H4 (cell line): ENCODE measurements around the gene SFRP4. TPM values are rescaled to one million over a fixed set of nuclear protein-coding genes. Genes with fewer than 3 reads are reported as not detected.
"Not testable (repeated sequence)": the region's sequence is repeated elsewhere in the genome, so short reads cannot be mapped to it uniquely, and the experiment has no call there.

Experiments used
- DNase-seq: peaks from one replicate; pipeline ENCODE4 v3.0.0-alpha.2; 2015; ENCODE audit warnings: low spot score
- total RNA-seq: library from RNA; depleted of rRNA; stranded (reverse); fragments of >200 nt; shearing (Covaris generic); gene quantifications from 2 replicates; pipeline ENCODE4 v1.2.3, GENCODE V29; 2014; rRNA removed

The SFRP4 gene
- total RNA-seq = 8.3 and 10.3 TPM in 2 replicates

- peak; percentile 89 for DNase-seq
Observed at GRCh38 chr7:37916673-37917660, at the start of gene SFRP4. TSS of gene SFRP4 (minus strand) at chr7:37916817. CDS start at chr7:37916537, 280 bp downstream.

- no peak for DNase-seq
Observed at GRCh38 chr7:37964196-37964595, 47.6 kb upstream of the SFRP4 start.

- no peak for DNase-seq
Observed at GRCh38 chr7:37961251-37961650, 44.6 kb upstream of the SFRP4 start.

- no peak for DNase-seq
Observed at GRCh38 chr7:37960483-37960882, 43.9 kb upstream of the SFRP4 start.

- DNase-seq = no peak
Observed at GRCh38 chr7:37957221-37957970, 40.8 kb upstream of the SFRP4 start.

GRCh38 chr7:37956791-37957190 is 40.2 kb upstream of the SFRP4 start:
- no peak for DNase-seq

- not testable (repeated sequence) for DNase-seq
Observed at GRCh38 chr7:37954217-37954616, 37.6 kb upstream of the SFRP4 start.

GRCh38 chr7:37952240-37952639 is 35.6 kb upstream of the SFRP4 start:
- DNase-seq = no peak

- DNase-seq = no peak
Observed at GRCh38 chr7:37947941-37948210, 31.3 kb upstream of the SFRP4 start.

GRCh38 chr7:37947138-37947940 is 30.7 kb upstream of the SFRP4 start:
- no peak for DNase-seq

- peak; percentile 80 for DNase-seq
Observed at GRCh38 chr7:37945336-37945735, 28.7 kb upstream of the SFRP4 start.

- DNase-seq = no peak
Observed at GRCh38 chr7:37944737-37945054, 28.1 kb upstream of the SFRP4 start.

GRCh38 chr7:37943905-37944736 is 27.5 kb upstream of the SFRP4 start:
- DNase-seq = no peak

- peak; percentile 62 for DNase-seq
Observed at GRCh38 chr7:37942934-37943610, 26.5 kb upstream of the SFRP4 start.

GRCh38 chr7:37933018-37933566 is 16.5 kb upstream of the SFRP4 start:
- no peak for DNase-seq

GRCh38 chr7:37932543-37932942 is 15.9 kb upstream of the SFRP4 start:
- no peak for DNase-seq

- peak; percentile 64 for DNase-seq
Observed at GRCh38 chr7:37930226-37930948, 13.8 kb upstream of the SFRP4 start.

- DNase-seq = no peak
Observed at GRCh38 chr7:37928878-37929277, 12.3 kb upstream of the SFRP4 start.

GRCh38 chr7:37927773-37928444 is 11.3 kb upstream of the SFRP4 start:
- no peak for DNase-seq
